Neutrophil (primary cell): ENCODE data around the gene PPP2R5D.
"Not testable (repeated sequence)": the region's sequence is repeated elsewhere in the genome, so short reads cannot be mapped to it uniquely, and the experiment has no call there.

Experiments
- H3K27ac ChIP-seq: fragments of 200-600 bp; sonication (generic); 2 replicates; pipeline ENCODE4 v1.5.1; 2016; ENCODE audit warnings: mild to moderate bottlenecking, moderate library complexity
- H3K27me3 ChIP-seq: fragments of 200-600 bp; sonication (generic); 2 replicates; pipeline ENCODE4 v1.6.0; 2016; ENCODE audit warnings: mild to moderate bottlenecking
- H3K36me3 ChIP-seq: fragments of 200-600 bp; sonication (generic); 2 replicates; pipeline ENCODE4 v1.5.1; 2017
- H3K4me1 ChIP-seq, 2 experiments: fragments of 200-600 bp in 1 of 2; sonication (generic) in 1 of 2; 1 replicate in 1 of 2; 2 replicates in 1 of 2; pipeline versions ENCODE4 v1.5.1 to v1.6.1; 2013 to 2016; ENCODE audit warnings: low read depth in 1 of 2, low read length in 1 of 2, mild to moderate bottlenecking in 1 of 2, moderate library complexity in 1 of 2; ENCODE audit not compliant: control insufficient read depth in 1 of 2, insufficient read depth in 1 of 2
- H3K4me3 ChIP-seq, 2 experiments: fragments of 200-600 bp in 1 of 2; sonication (generic) in 1 of 2; 1 replicate in 1 of 2; 2 replicates in 1 of 2; pipeline ENCODE4 v1.5.1; 2013 to 2016; ENCODE audit warnings: low read depth in 1 of 2, low read length in 1 of 2, mild to moderate bottlenecking in 1 of 2, moderate library complexity in 1 of 2
- H3K9me3 ChIP-seq: fragments of 200-600 bp; sonication (generic); 2 replicates; pipeline ENCODE4 v1.5.1; 2016
- TF ChIP-seq, protein P1 (sequence below): fragments of 200-600 bp; sonication (generic); IDR thresholded peaks from 2 replicates; pipeline ENCODE4 v1.5.1; 2016; ENCODE audit warnings: antibody characterized with exemption

The PPP2R5D gene

DNA sequence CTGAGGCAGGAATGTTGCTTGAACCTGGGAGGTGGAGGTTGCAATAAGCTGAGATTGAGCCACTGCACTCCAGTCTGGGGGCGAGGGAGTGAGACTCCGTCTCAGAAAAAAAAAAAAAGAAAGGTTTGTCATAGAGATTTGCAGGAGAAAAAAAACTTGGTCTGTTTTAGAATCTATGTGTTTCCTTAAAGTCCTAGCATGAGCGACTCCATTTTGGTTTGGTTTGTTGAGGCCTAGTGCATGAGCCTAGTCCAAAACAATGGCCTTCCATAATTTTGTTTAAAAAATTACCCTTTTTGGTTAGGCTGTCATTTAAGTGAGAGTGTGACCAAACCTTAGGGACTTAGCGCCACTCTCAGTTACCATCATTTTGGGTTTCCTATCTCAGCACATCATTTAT, 32.0 kb upstream of the PPP2R5D start:
- Histone ChIP-seq H3K36me3 (peaks cover 19% of the 10 kb centered on the region), H3K27ac (no peak overlapping the region), H3K27me3 (no peaks in the 10 kb centered on the region), H3K4me1 (no peaks in the 10 kb centered on the region), H3K9me3 (no peaks in the 10 kb centered on the region), H3K4me3 (no peak overlapping the region)
- TF ChIP-seq, protein P1, sequence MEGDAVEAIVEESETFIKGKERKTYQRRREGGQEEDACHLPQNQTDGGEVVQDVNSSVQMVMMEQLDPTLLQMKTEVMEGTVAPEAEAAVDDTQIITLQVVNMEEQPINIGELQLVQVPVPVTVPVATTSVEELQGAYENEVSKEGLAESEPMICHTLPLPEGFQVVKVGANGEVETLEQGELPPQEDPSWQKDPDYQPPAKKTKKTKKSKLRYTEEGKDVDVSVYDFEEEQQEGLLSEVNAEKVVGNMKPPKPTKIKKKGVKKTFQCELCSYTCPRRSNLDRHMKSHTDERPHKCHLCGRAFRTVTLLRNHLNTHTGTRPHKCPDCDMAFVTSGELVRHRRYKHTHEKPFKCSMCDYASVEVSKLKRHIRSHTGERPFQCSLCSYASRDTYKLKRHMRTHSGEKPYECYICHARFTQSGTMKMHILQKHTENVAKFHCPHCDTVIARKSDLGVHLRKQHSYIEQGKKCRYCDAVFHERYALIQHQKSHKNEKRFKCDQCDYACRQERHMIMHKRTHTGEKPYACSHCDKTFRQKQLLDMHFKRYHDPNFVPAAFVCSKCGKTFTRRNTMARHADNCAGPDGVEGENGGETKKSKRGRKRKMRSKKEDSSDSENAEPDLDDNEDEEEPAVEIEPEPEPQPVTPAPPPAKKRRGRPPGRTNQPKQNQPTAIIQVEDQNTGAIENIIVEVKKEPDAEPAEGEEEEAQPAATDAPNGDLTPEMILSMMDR = no peak

DNA sequence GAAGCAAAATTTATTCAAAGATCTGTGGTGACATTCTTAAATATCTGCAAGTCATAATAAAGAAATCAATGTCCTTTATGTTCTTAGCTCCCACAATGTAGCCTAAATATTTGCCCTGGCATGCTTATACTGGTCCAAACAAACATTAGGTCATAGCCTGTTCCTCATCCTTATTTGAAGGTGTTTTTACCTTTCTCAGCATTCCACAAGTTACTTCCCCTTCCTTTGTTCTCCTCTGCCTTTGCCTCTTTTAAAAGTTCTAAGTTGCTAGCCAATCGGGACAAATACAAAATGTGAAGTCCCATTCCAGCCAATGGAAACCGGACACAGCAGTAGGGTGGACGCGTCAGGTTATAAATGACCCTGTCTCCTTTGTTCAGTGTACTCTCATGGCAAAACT, 30.0 kb upstream of the PPP2R5D start:
- H3K27me3 ChIP-seq, H3K36me3 ChIP-seq, H3K4me1 ChIP-seq, H3K27ac ChIP-seq, H3K9me3 ChIP-seq, H3K4me3 ChIP-seq: not testable (repeated sequence)

DNA sequence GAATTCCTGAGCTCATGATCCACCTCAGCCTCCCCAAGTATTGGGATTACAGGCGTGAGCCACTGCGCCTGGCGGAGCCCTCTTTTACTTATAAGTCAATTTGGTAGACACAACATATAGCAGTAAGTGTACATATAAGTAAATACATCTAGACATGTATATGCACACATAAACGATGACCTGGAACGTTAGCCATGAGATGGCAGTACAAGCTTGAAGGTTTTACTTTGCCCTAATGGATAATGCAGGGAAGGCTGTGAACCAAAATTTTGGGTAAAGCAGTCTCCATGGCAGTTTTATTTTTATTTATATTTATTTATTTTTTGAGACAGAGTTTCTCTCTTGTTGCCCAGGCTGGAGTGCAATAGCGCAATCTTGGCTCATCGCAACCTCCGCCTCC, 26.2 kb upstream of the PPP2R5D start:
- Histone ChIP-seq H3K36me3 (peaks cover 15% of the 10 kb centered on the region), H3K27ac (no peak overlapping the region), H3K27me3 (peaks cover 35% of the 10 kb centered on the region), H3K4me3 (no peak overlapping the region), H3K9me3 (no peaks in the 10 kb centered on the region), H3K4me1 (peaks cover 14% of the 10 kb centered on the region in 2 experiments)
- TF ChIP-seq, protein P1 = no peak

DNA sequence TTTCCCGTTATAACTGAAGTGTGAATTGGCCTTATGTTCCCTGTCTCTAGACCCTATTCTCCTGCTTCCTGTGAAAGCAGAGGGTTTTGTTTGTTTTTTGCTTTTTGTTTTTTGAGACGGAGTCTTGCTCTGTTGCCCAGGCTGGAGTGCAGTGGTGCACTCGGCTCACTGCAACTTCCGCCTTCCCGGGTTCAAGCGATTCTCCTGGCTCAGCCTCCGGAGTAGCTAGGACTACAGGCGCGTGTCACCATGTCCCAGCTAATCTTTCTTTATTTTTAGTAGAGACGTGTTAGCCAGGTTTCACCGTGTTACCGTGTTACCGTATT, 24.5 kb upstream of the PPP2R5D start:
- Histone ChIP-seq H3K4me1 (peaks cover 14% of the 10 kb centered on the region in 2 experiments), H3K4me3 (peak overlapping the region; percentile 51 to 63), H3K36me3 (peaks cover 33% of the 10 kb centered on the region), H3K27me3 (peaks cover 35% of the 10 kb centered on the region), H3K27ac (no peak overlapping the region), H3K9me3 (no peaks in the 10 kb centered on the region)
- TF ChIP-seq, protein P1 = no peak

DNA sequence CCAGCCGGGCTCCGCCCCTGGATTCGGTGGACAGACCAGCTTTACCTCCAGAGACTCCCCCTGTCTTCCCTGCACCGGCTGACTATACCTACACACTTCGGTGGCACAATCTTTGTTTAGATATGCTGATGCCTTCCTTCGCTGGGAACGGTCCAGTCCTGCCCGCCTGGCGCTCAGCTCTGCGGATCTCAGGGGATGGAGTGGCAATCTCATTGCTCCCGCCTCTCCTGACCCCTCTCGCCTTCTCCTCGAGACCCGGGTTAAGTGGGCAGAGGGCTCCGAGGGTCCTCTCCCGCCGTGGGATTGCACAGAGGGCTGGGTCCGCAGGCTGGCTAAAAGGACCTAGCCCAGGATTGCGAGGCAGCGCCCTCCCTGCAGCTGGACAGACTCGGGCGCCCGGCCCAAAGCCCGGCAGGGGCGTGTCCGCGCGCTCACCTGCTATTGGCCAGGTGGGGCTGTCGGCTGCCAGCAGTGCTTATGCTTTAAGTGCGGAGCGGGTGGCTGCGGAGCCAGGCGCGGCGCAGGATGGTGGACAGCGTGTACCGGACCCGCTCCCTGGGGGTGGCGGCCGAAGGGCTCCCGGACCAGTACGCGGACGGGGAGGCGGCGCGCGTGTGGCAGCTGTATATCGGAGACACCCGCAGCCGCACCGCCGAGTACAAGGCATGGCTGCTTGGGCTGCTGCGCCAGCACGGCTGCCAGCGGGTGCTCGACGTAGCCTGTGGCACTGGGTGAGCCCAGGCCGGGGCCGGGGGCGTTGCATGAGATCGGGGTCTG, 23.9 kb upstream of the PPP2R5D start, which contains the start of gene GNMT:
GNMT (plus strand) TSS at position 512 of the 777 bp plus-strand sequence; CDS start at position 526, 14 bp downstream.
- Histone ChIP-seq H3K27ac (no peak within 1 kb of the TSS), H3K36me3 (peaks cover 38% of the 10 kb centered on the region), H3K4me3 (peak within 1 kb of the TSS; percentile 51 to 63), H3K4me1 (peaks cover 14% of the 10 kb centered on the region in 2 experiments), H3K27me3 (peaks cover 35% of the 10 kb centered on the region), H3K9me3 (no peaks in the 10 kb centered on the region)
- TF ChIP-seq, protein P1 = no peak

DNA sequence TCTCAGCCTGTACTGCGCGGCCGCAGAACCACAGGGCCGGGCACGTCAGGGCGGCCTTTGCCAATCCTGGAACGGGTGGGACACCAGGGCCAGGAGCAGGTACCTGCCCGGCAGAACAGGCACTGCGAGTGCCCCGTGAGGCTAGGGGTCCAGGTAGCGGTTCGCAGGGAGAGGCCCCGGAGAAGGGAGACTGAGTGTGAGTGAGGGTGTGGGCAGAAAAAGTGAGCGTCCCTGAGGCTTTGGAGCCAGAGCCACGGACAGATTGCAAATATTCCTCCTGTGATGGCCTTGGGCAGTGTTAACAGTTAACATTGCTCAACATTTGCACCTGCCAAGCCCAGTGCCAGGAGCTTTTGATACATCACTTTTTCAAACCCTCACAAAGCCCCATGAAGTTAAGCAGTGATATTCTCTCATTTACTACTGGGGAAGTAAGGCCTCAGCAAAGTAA, 23.3 kb upstream of the PPP2R5D start:
- peaks cover 45% of the 10 kb centered on the region for H3K36me3 ChIP-seq
- H3K4me1 ChIP-seq = peaks cover 14% of the 10 kb centered on the region in 2 experiments
- TF ChIP-seq, protein P1 = no peak
- H3K4me3 ChIP-seq = peak overlapping the region; percentile 51 to 63
- H3K9me3 ChIP-seq = no peaks in the 10 kb centered on the region
- no peak overlapping the region for H3K27ac ChIP-seq
- peaks cover 35% of the 10 kb centered on the region for H3K27me3 ChIP-seq
